HepG2 (cell line): ENCODE measurements around the gene SLC16A2. TPM values are rescaled to one million over a fixed set of nuclear protein-coding genes. Genes with fewer than 3 reads are reported as not detected.

Experiments used
- ATAC-seq: fragments of 200-7000 bp; cut with Tn5 transposase; 3 replicates; pipeline ENCODE4 v1.9.1; 2020; ENCODE audit warnings: mild to moderate bottlenecking, moderate library complexity
- BruUV-seq: library from RNA; stranded (reverse); fragments of 400-500 nt; replicated peaks from 2 replicates; lab custom pipeline; 2021; lab: Mats Ljungman, UMichigan
- CTCF ChIA-PET: fragments of 300-600 bp; formaldehyde crosslinking; extraction: SDS; loops from one replicate; lab custom pipeline; 2021; ENCODE audit warnings: low total read pairs, inconsistent platforms, low intra/inter-chr PET ratio; lab: Yijun Ruan, JAX
- POLR2A ChIA-PET: fragments of 350-600 bp; sonication (Branson Sonifier 250); formaldehyde crosslinking; loops from one replicate; lab custom pipeline; 2020; ENCODE audit warnings: antibody characterized with exemption, inconsistent platforms; lab: Yijun Ruan, JAX
- DNase-seq: peaks from one replicate; pipeline ENCODE4 v3.0.0-alpha.2; 2015; ENCODE audit warnings: low spot score
- FAIRE-seq: peaks from 3 replicates; lab custom pipeline; 2011; peaks lifted over from hg19 to GRCh38; lab: Jason Lieb, UNC
- H2AFZ ChIP-seq: one replicate; pipeline ENCODE4 v1.6.1; 2011; ENCODE audit warnings: low read length, inconsistent platforms
- H3K27ac ChIP-seq: fragments of 300-600 bp; 3 replicates; pipeline ENCODE4 v1.8.0; 2011; ENCODE audit warnings: mixed run types, mild to moderate bottlenecking, mixed read lengths, low read length, inconsistent platforms; ENCODE audit not compliant: insufficient read depth; ENCODE audit errors: extremely low read length
- H3K27me3 ChIP-seq, 2 experiments: fragments of 200-600 bp in 1 of 2; 2 replicates in 1 of 2; 3 replicates in 1 of 2; pipeline versions ENCODE4 v1.6.0 to v1.8.0; 2011; ENCODE audit warnings: low read length in 2 of 2, mild to moderate bottlenecking in 2 of 2, moderate library complexity in 2 of 2, inconsistent platforms in 1 of 2; ENCODE audit not compliant: insufficient read depth in 2 of 2, control insufficient read depth in 1 of 2
- H3K36me3 ChIP-seq, 2 experiments: fragments of 200-600 bp in 1 of 2; replicated peaks in 1 of 2; 2 replicates in 1 of 2; 3 replicates in 1 of 2; pipeline versions ENCODE4 v1.5.1 to v1.8.0; 2011; ENCODE audit warnings: low read length in 2 of 2, inconsistent platforms in 1 of 2; ENCODE audit not compliant: insufficient read depth in 2 of 2, control insufficient read depth in 1 of 2
- H3K4me1 ChIP-seq: 2 replicates; pipeline ENCODE4 v1.5.1; 2012; ENCODE audit warnings: low read length, inconsistent platforms; ENCODE audit not compliant: insufficient read depth
- H3K4me2 ChIP-seq: 2 replicates; pipeline ENCODE4 v1.6.0; 2011; ENCODE audit warnings: low read depth, low read length, inconsistent platforms
- H3K4me3 ChIP-seq, 3 experiments: fragments of 200-600 bp in 1 of 3; sonication (generic), shearing (Covaris generic) in 1 of 3; replicated peaks in 1 of 3; 2 replicates each; pipeline ENCODE4 v1.5.1; 2011 to 2016; ENCODE audit warnings: low read length in 3 of 3, inconsistent platforms in 2 of 3, low read depth in 2 of 3, mild to moderate bottlenecking in 2 of 3, control low read depth in 1 of 3, mixed read lengths in 1 of 3; ENCODE audit not compliant: insufficient read depth in 1 of 3
- H3K79me2 ChIP-seq: one replicate; pipeline ENCODE4 v1.6.1; 2011; ENCODE audit warnings: low read length, inconsistent platforms; ENCODE audit not compliant: insufficient read depth
- H3K9ac ChIP-seq: 2 replicates; pipeline ENCODE4 v1.6.0; 2011; ENCODE audit warnings: mild to moderate bottlenecking, low read depth, low read length, inconsistent platforms; ENCODE audit not compliant: insufficient read depth
- H3K9me3 ChIP-seq: 2 replicates; pipeline ENCODE4 v1.5.1; 2012; ENCODE audit warnings: mild to moderate bottlenecking, low read length
- H4K20me1 ChIP-seq: 2 replicates; pipeline ENCODE4 v1.6.0; 2011; ENCODE audit warnings: inconsistent platforms, mild to moderate bottlenecking, low read length, moderate library complexity; ENCODE audit not compliant: insufficient read depth
- CBX2 ChIP-seq, 2 experiments: fragments of 200-600 bp in 1 of 2; sonication (generic); formaldehyde crosslinking in 1 of 2; IDR thresholded peaks; 2 replicates each; pipeline versions ENCODE4 v1.7.0 to v1.8.1; 2018 to 2022; ENCODE audit warnings: low read depth in 2 of 2, low read length in 1 of 2, mild to moderate bottlenecking in 1 of 2, missing genetic modification reagents in 1 of 2
- CCAR2 ChIP-seq: fragments of 200-400 bp; formaldehyde crosslinking; optimal IDR thresholded peaks from 2 replicates; pipeline ENCODE3; 2018; ENCODE audit warnings: low read depth, mild to moderate bottlenecking, low read length, moderate library complexity
- FOXA1 ChIP-seq, 2 experiments: fragments of 450-650 bp in 1 of 2; sonication (generic) in 1 of 2; formaldehyde crosslinking in 1 of 2; IDR thresholded peaks; 2 replicates each; pipeline versions ENCODE4 v1.4.0 to v1.6.1; 2016 to 2020; ENCODE audit warnings: missing genetic modification reagents in 1 of 2
- MEIS2 ChIP-seq: sonication (generic); formaldehyde crosslinking; IDR thresholded peaks from 2 replicates; pipeline ENCODE4 v1.9.0; 2021; ENCODE audit warnings: mild to moderate bottlenecking, missing genetic modification reagents
- ZFAT ChIP-seq: sonication (generic); formaldehyde crosslinking; conservative IDR thresholded peaks from 2 replicates; pipeline ENCODE4 v1.8.1; 2023; ENCODE audit warnings: missing genetic modification reagents, inconsistent platforms
- ZNF878 ChIP-seq: sonication (generic); formaldehyde crosslinking; IDR thresholded peaks from 2 replicates; pipeline ENCODE4 v1.8.1; 2023; ENCODE audit warnings: mild to moderate bottlenecking, missing genetic modification reagents, moderate library complexity
- ZSCAN21 ChIP-seq: sonication (generic); formaldehyde crosslinking; IDR thresholded peaks from 2 replicates; pipeline ENCODE4 v1.8.0; 2022; ENCODE audit warnings: mild to moderate bottlenecking, missing genetic modification reagents, moderate library complexity, borderline replicate concordance
- WGBS: methylation state at CpG from one replicate; pipeline ENCODE4 v1.1.6; 2017; ENCODE audit warnings: low lambda C conversion rate; 5-methylcytosine and 5-hydroxymethylcytosine counted together
- in situ Hi-C: cut with HindIII; loops from 2 replicates; pipeline ENCODE4 v1.10.0; 2017; ENCODE audit warnings: low pct_unique_long_range_greater_than_20kb; ENCODE audit not compliant: extremely low pct_ligation_motif_present
- intact Hi-C: fragments of 100-400 bp; cut with micrococcal nuclease; formaldehyde crosslinking; loops from one replicate; pipeline ENCODE4 v1.10.0; 2022; ENCODE audit not compliant: unreplicated experiment
- polyA plus RNA-seq, 8 experiments: library from polyadenylated mRNA; depleted of rRNA in 3 of 8; stranded (reverse) in 7 of 8; unstranded in 1 of 8; fragments of >200 nt; fragmentation: Illumina TruSeq in 4 of 8; extraction: Trizol in 4 of 8; gene quantifications; 2 replicates each; pipeline versions ENCODE4 v1.2.1 to v1.2.3, GENCODE V29; 2011 to 2016; ENCODE audit warnings: low read depth in 4 of 8, missing spikeins in 1 of 8, mixed read lengths in 1 of 8; ENCODE audit not compliant: insufficient read depth in 1 of 8
- total RNA-seq, 5 experiments: library from RNA; depleted of rRNA; stranded (reverse); fragments of >200 nt; fragmentation: Illumina TruSeq; extraction: Trizol; gene quantifications; 2 replicates each; pipeline ENCODE4 v1.2.3, GENCODE V29; 2016; ENCODE audit warnings: low read depth in 1 of 5
- TF ChIP-seq, protein P1 (sequence below): IDR thresholded peaks from 2 replicates; pipeline ENCODE4 v1.6.1; 2016; ENCODE audit warnings: low read depth, control low read depth
- TF ChIP-seq, protein P2 (sequence below), 2 experiments: IDR thresholded peaks; 2 replicates each; pipeline ENCODE4 v1.6.1; 2011 to 2012; ENCODE audit warnings: low read length in 2 of 2, borderline replicate concordance in 1 of 2, low read depth in 1 of 2, mild to moderate bottlenecking in 1 of 2, moderate library complexity in 1 of 2
- TF ChIP-seq, protein P3 (sequence below): sonication (generic); formaldehyde crosslinking; IDR thresholded peaks from 2 replicates; pipeline ENCODE4 v1.8.0; 2022; ENCODE audit warnings: missing genetic modification reagents, mild to moderate bottlenecking, moderate library complexity, borderline replicate concordance

Gene SLC16A2
- total and polyA plus RNA-seq, 2 of the 13 experiments (the other 11 are each of a cell fraction or from before 2014, with no cell fraction given), result 0.07 to 0.08 TPM

DNA sequence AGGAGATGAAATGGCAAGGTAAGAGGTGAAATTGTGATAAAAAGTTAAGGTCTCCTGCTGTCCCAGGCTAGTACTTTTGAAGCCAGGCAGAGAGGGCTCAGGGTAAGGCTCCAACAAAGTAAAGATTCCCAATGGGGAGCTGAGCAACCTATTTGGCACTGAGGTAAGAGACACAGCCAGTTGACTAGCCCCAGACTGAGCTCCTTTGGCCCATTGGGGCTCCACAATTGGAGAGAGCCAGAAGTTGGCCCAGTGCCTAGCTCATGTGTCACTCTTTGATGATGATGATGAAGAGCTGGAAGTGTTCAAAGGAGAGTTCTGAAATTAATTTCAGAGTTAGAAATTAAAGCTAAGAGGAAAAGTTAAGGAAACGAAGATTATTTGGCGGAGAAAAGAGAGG, 98.6 kb downstream of the SLC16A2 start:
- no peaks in the 10 kb centered on the region for H3K27me3 ChIP-seq
- WGBS, result 69% methylated on average over 2 of the region's 2 CpGs
- no peaks in the 10 kb centered on the region for H3K36me3 ChIP-seq
- TF ChIP-seq ZSCAN21 (CRISPR knock-in tag) (no peak), FOXA1 (IDR thresholded peaks at IDR 0.05) (no peak), FOXA1 (CRISPR knock-in tag; IDR thresholded peaks at IDR 0.05) (no peak)
- FAIRE-seq (no peak), DNase-seq (no peak), ATAC-seq (no peak)
- no TSS peak for BruUV-seq
- H3K79me2 ChIP-seq, result no peaks in the 10 kb centered on the region
- no peaks in the 10 kb centered on the region for H4K20me1 ChIP-seq
- no peak overlapping the region for H2AFZ ChIP-seq
- H3K9ac ChIP-seq, result no peak overlapping the region
- CTCF ChIA-PET, result no interaction called here
- no peaks in the 10 kb centered on the region for H3K9me3 ChIP-seq
- H3K4me2 ChIP-seq, result no peak overlapping the region
- H3K4me3 ChIP-seq, result no peak overlapping the region
- H3K4me1 ChIP-seq, result no peaks in the 10 kb centered on the region
- POLR2A ChIA-PET, result no interaction called here
- H3K27ac ChIP-seq, result no peak overlapping the region
- intact Hi-C loops, result no loop called here
- in situ Hi-C loops, result no loop called here

DNA sequence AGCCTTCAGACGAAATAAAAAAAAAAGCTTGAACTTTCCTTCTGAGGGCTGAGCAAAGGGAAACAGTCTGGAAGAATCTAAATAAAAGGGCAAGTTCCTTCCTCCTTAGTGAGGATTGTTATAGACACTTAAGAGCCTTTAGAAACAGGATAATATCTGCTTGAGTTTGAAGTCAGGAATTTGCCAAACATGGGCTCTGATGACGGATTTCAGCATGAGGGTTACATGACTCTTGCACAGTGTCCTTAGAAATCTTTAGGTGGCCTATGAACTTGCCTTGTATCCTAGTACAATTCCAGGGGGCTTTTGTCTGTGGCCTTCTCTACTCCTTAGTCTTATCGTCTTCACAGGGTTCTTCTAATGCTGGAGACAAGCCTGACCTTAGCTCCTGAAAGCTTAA, 99.0 kb downstream of the SLC16A2 start:
- ATAC-seq (no peak), FAIRE-seq (no peak), DNase-seq (no peak)
- Histone ChIP-seq H3K27ac (no peak overlapping the region), H3K4me1 (no peaks in the 10 kb centered on the region), H3K9me3 (no peaks in the 10 kb centered on the region), H3K36me3 (no peaks in the 10 kb centered on the region), H2AFZ (no peak overlapping the region), H3K9ac (no peak overlapping the region), H3K27me3 (no peaks in the 10 kb centered on the region), H3K79me2 (no peaks in the 10 kb centered on the region), H3K4me3 (no peak overlapping the region), H4K20me1 (no peaks in the 10 kb centered on the region), H3K4me2 (no peak overlapping the region)
- intact Hi-C loops, result no loop called here
- BruUV-seq, result no TSS peak
- WGBS, result 33% methylated on average over 2 of the region's 3 CpGs
- CTCF ChIA-PET, result no interaction called here
- in situ Hi-C loops, result no loop called here
- POLR2A ChIA-PET, result no interaction called here
- TF ChIP-seq, protein P1, sequence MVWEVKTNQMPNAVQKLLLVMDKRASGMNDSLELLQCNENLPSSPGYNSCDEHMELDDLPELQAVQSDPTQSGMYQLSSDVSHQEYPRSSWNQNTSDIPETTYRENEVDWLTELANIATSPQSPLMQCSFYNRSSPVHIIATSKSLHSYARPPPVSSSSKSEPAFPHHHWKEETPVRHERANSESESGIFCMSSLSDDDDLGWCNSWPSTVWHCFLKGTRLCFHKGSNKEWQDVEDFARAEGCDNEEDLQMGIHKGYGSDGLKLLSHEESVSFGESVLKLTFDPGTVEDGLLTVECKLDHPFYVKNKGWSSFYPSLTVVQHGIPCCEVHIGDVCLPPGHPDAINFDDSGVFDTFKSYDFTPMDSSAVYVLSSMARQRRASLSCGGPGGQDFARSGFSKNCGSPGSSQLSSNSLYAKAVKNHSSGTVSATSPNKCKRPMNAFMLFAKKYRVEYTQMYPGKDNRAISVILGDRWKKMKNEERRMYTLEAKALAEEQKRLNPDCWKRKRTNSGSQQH, result no peak
- TF ChIP-seq, protein P2, sequence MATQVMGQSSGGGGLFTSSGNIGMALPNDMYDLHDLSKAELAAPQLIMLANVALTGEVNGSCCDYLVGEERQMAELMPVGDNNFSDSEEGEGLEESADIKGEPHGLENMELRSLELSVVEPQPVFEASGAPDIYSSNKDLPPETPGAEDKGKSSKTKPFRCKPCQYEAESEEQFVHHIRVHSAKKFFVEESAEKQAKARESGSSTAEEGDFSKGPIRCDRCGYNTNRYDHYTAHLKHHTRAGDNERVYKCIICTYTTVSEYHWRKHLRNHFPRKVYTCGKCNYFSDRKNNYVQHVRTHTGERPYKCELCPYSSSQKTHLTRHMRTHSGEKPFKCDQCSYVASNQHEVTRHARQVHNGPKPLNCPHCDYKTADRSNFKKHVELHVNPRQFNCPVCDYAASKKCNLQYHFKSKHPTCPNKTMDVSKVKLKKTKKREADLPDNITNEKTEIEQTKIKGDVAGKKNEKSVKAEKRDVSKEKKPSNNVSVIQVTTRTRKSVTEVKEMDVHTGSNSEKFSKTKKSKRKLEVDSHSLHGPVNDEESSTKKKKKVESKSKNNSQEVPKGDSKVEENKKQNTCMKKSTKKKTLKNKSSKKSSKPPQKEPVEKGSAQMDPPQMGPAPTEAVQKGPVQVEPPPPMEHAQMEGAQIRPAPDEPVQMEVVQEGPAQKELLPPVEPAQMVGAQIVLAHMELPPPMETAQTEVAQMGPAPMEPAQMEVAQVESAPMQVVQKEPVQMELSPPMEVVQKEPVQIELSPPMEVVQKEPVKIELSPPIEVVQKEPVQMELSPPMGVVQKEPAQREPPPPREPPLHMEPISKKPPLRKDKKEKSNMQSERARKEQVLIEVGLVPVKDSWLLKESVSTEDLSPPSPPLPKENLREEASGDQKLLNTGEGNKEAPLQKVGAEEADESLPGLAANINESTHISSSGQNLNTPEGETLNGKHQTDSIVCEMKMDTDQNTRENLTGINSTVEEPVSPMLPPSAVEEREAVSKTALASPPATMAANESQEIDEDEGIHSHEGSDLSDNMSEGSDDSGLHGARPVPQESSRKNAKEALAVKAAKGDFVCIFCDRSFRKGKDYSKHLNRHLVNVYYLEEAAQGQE (IDR thresholded peaks at IDR 0.05; ENCODE audit: borderline replicate concordance in 1 of 2, low read depth in 1 of 2, low read length in 2 of 2), result no peak
- no peak for TF ChIP-seq CBX2 (IDR thresholded peaks at IDR 0.05; ENCODE audit: low read depth, low read length)
- TF ChIP-seq CBX2 (CRISPR knock-in tag; IDR thresholded peaks at IDR 0.05; ENCODE audit: low read depth), result no peak
- TF ChIP-seq MEIS2, result no peak
- TF ChIP-seq ZFAT (CRISPR knock-in tag), result no peak
- TF ChIP-seq ZNF878 (CRISPR knock-in tag), result no peak
- TF ChIP-seq, protein P3, sequence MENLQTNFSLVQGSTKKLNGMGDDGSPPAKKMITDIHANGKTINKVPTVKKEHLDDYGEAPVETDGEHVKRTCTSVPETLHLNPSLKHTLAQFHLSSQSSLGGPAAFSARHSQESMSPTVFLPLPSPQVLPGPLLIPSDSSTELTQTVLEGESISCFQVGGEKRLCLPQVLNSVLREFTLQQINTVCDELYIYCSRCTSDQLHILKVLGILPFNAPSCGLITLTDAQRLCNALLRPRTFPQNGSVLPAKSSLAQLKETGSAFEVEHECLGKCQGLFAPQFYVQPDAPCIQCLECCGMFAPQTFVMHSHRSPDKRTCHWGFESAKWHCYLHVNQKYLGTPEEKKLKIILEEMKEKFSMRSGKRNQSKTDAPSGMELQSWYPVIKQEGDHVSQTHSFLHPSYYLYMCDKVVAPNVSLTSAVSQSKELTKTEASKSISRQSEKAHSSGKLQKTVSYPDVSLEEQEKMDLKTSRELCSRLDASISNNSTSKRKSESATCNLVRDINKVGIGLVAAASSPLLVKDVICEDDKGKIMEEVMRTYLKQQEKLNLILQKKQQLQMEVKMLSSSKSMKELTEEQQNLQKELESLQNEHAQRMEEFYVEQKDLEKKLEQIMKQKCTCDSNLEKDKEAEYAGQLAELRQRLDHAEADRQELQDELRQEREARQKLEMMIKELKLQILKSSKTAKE, result no peak
- TF ChIP-seq CCAR2, result no peak
